PC-9 (cell line): ENCODE results near the gene CDH12. TPM values are rescaled to one million over a fixed set of nuclear protein-coding genes. Genes with fewer than 3 reads are reported as not detected.

Experiments used
- BruUV-seq: library from RNA; stranded (reverse); fragments of 400-500 nt; replicated peaks from 2 replicates; lab custom pipeline; 2021; lab: Mats Ljungman, UMichigan
- CTCF ChIA-PET: fragments of 300-600 bp; sonication (Branson Sonifier 250); formaldehyde crosslinking; loops from one replicate; lab custom pipeline; 2022; ENCODE audit warnings: antibody characterized with exemption; lab: Charles Lee
- POLR2A ChIA-PET: fragments of 300-600 bp; sonication (Branson Sonifier 250); formaldehyde crosslinking; loops from one replicate; lab custom pipeline; 2022; ENCODE audit warnings: antibody characterized with exemption; ENCODE audit not compliant: unreplicated experiment; lab: Charles Lee
- DNase-seq, 2 experiments: peaks; one replicate each; pipeline versions ENCODE4 v3.0.0 to v3.0.0-alpha.2; 2015 to 2022; ENCODE audit warnings: mixed read lengths in 1 of 2
- H2AFZ ChIP-seq: fragments of 200-600 bp; sonication (generic); 2 replicates; pipeline ENCODE4 v1.8.1; 2017; ENCODE audit warnings: antibody characterized with exemption
- H3F3A ChIP-seq: fragments of 200-600 bp; sonication (generic); 2 replicates; pipeline ENCODE4 v1.8.1; 2017; ENCODE audit warnings: antibody characterized with exemption, mild to moderate bottlenecking, low read depth; ENCODE audit not compliant: insufficient read depth
- H3K27ac ChIP-seq: fragments of 200-600 bp; sonication (generic); 2 replicates; pipeline ENCODE4 v1.6.1; 2016; ENCODE audit warnings: mixed run types
- H3K27me3 ChIP-seq: fragments of 200-600 bp; sonication (generic); 2 replicates; pipeline ENCODE4 v1.6.1; 2016; ENCODE audit warnings: low read depth, mixed run types; ENCODE audit not compliant: insufficient read depth
- H3K36me3 ChIP-seq: fragments of 200-600 bp; sonication (generic); 2 replicates; pipeline ENCODE4 v1.6.1; 2016; ENCODE audit warnings: low read depth, mixed run types
- H3K4me1 ChIP-seq: fragments of 200-600 bp; sonication (generic); replicated peaks from 2 replicates; pipeline ENCODE4 v1.6.1; 2016; ENCODE audit warnings: mixed run types; ENCODE audit not compliant: insufficient read depth
- H3K4me2 ChIP-seq: fragments of 200-600 bp; sonication (generic); 2 replicates; pipeline ENCODE4 v1.6.1; 2017; ENCODE audit warnings: mixed run types
- H3K4me3 ChIP-seq: fragments of 200-600 bp; sonication (generic); 2 replicates; pipeline ENCODE4 v1.6.1; 2016; ENCODE audit warnings: mixed run types
- H3K79me2 ChIP-seq: fragments of 200-600 bp; sonication (generic); 2 replicates; pipeline ENCODE4 v1.6.1; 2017; ENCODE audit warnings: low read depth, mixed run types
- H3K9me2 ChIP-seq: fragments of 200-600 bp; sonication (generic); 2 replicates; pipeline ENCODE4 v1.8.1; 2017; ENCODE audit warnings: mild to moderate bottlenecking; ENCODE audit not compliant: insufficient read depth
- H3K9me3 ChIP-seq: fragments of 200-600 bp; sonication (generic); 2 replicates; pipeline ENCODE4 v1.8.1; 2016; ENCODE audit warnings: low read depth; ENCODE audit not compliant: insufficient read depth
- H4K20me1 ChIP-seq: fragments of 200-600 bp; sonication (generic); 2 replicates; pipeline ENCODE4 v1.8.1; 2017; ENCODE audit not compliant: insufficient read depth
- CTCF ChIP-seq: fragments of 200-600 bp; sonication (generic); conservative IDR thresholded peaks from 2 replicates; pipeline ENCODE4 v1.6.1; 2017; ENCODE audit warnings: mixed run types, antibody characterized with exemption, mild to moderate bottlenecking, moderate library complexity
- EZH2 ChIP-seq: fragments of 200-600 bp; sonication (generic); IDR thresholded peaks from 2 replicates; pipeline ENCODE4 v1.8.0; 2017; ENCODE audit warnings: antibody characterized with exemption, low read depth
- intact Hi-C: fragments of 100-400 bp; cut with micrococcal nuclease; formaldehyde crosslinking; loops from one replicate; pipeline ENCODE4 v1.10.0; 2022; ENCODE audit not compliant: unreplicated experiment
- total RNA-seq: library from RNA; stranded (reverse); gene quantifications from 2 replicates; pipeline ENCODE4 v1.2.3, GENCODE V29; 2021

Gene CDH12
- total RNA-seq, 1 experiment from 2014 or later, result not detected

GRCh38 chr5:22245770-22246169, 607.4 kb downstream of the CDH12 start:
- TF ChIP-seq CTCF (no peak), EZH2 (no peak)
- Histone ChIP-seq H3K4me2 (no peak overlapping the region), H3K4me1 (no peaks in the 10 kb centered on the region), H4K20me1 (no peaks in the 10 kb centered on the region), H3K36me3 (no peaks in the 10 kb centered on the region), H3K4me3 (no peak overlapping the region), H3K27ac (no peak overlapping the region), H3K79me2 (no peaks in the 10 kb centered on the region), H3F3A (no peaks in the 10 kb centered on the region), H3K27me3 (no peaks in the 10 kb centered on the region), H2AFZ (no peak overlapping the region), H3K9me2 (no peaks in the 10 kb centered on the region), H3K9me3 (no peaks in the 10 kb centered on the region)
- POLR2A ChIA-PET, result no interaction called here
- CTCF ChIA-PET, result no interaction called here
- intact Hi-C loops, result no loop called here
- DNase-seq, result no peak
- no TSS peak for BruUV-seq

GRCh38 chr5:22242532-22242931, 610.6 kb downstream of the CDH12 start:
- no peaks in the 10 kb centered on the region for H3K36me3 ChIP-seq
- ChIA-PET POLR2A (interaction anchor here (0.6 kb wide), 1 partner anchor 460 kb away, joined by 4 read pairs; no protein-coding TSS in a partner anchor), CTCF (no interaction called here)
- no peaks in the 10 kb centered on the region for H3K9me2 ChIP-seq
- H3K4me1 ChIP-seq, result no peaks in the 10 kb centered on the region
- no peak overlapping the region for H2AFZ ChIP-seq
- no peaks in the 10 kb centered on the region for H3F3A ChIP-seq
- intact Hi-C loops, result no loop called here
- H3K4me2 ChIP-seq, result no peak overlapping the region
- no peaks in the 10 kb centered on the region for H4K20me1 ChIP-seq
- TF ChIP-seq EZH2, result no peak
- no peak for TF ChIP-seq CTCF
- no peaks in the 10 kb centered on the region for H3K79me2 ChIP-seq
- DNase-seq, result no peak
- H3K9me3 ChIP-seq, result no peaks in the 10 kb centered on the region
- BruUV-seq, result no TSS peak
- no peak overlapping the region for H3K27ac ChIP-seq
- no peaks in the 10 kb centered on the region for H3K27me3 ChIP-seq
- H3K4me3 ChIP-seq, result no peak overlapping the region

- Histone ChIP-seq H3K4me1 (no peaks in the 10 kb centered on the region), H3K79me2 (no peaks in the 10 kb centered on the region), H3K4me2 (no peak overlapping the region), H2AFZ (no peak overlapping the region), H3K4me3 (no peak overlapping the region), H3K27me3 (no peaks in the 10 kb centered on the region), H3K36me3 (no peaks in the 10 kb centered on the region), H3K9me2 (no peaks in the 10 kb centered on the region), H3F3A (no peaks in the 10 kb centered on the region), H3K9me3 (no peaks in the 10 kb centered on the region), H3K27ac (no peak overlapping the region), H4K20me1 (no peaks in the 10 kb centered on the region)
- CTCF ChIA-PET, result interaction anchor here (0.5 kb wide), 1 partner anchor 832 kb away, joined by 4 read pairs; no protein-coding TSS in a partner anchor
- intact Hi-C loops, result no loop called here
- no peak for TF ChIP-seq EZH2
- no peak for TF ChIP-seq CTCF
- no TSS peak for BruUV-seq
- POLR2A ChIA-PET, result no interaction called here
- no peak for DNase-seq
These were observed 615.1 kb downstream of the CDH12 start for GRCh38 chr5:22238047-22238446.
